ENCODE data around the gene NSA2.
A peak's percentile ranks its signal among the peaks of the same experiment; 100 is the strongest.
"Not testable (repeated sequence)": the region's sequence is repeated elsewhere in the genome, so short reads cannot be mapped to it uniquely, and the experiment has no call there.

Gene NSA2

DNA sequence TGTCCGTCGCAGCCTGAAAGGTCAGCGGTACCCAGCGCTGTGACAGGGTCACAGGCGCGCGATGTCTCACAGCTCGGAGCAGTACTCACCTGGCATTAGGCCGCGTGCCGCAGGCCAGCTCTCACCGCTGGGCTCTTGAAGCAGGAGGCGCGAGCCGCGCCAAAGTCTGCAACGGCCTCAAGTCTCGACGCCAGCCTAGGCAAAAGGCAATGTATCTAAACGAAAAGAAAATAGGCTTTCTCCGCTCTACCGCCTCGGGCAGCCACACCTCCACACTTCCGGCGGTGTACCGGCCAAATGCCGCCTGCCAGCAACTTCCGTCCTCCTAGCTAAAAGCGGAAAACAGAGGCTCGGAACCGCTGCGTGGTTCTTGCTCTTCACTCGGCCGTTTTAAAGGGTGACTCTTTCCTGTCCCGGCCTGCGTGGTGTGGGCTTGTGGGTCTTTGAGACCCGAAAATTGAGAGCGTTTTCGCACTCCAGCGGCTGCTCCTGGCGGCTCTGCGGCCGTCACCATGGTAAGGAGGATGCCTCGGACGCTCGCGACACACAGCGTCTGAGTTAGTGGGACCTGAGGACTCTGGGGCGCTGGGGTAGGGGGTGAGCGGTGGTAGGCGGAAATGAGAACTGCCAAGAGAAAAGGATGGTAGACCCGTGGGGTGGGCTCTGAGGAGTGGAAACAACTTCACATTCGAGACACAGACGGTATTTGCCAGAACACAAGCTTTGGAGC lies at the start of gene NSA2, which contains the start of gene GFM2:
TSS of gene NSA2 (plus strand) at position 401 of the 730 bp plus-strand sequence. CDS start at position 513, 112 bp downstream.
TSS of gene GFM2 (minus strand) at position 269 of the 730 bp plus-strand sequence. CDS start 3,375 bp downstream, outside the sequence.
- peak; percentile 98 for DNase-seq (ENCODE audit: low read depth, low spot score)

DNA sequence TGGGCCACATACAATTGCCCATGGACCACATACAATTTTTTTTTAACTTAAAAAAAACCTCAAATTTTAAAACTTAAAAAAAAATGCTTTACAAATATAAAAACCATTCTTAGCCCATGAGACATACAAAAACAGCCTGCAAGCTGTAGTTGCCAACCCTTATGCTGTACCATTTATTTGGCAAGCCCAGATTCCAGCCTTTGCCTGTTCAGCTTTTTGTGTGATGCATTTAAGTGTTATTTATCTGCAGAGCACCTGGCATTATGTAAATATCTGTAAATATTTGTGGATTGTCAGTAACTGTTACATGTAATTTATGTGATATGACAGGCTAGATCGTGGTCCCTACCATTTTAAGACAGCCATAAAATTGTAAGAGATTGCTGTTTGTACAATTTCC lies 49.5 kb upstream of the NSA2 start:
- no peak for DNase-seq (ENCODE audit: low read depth, low spot score)

DNA sequence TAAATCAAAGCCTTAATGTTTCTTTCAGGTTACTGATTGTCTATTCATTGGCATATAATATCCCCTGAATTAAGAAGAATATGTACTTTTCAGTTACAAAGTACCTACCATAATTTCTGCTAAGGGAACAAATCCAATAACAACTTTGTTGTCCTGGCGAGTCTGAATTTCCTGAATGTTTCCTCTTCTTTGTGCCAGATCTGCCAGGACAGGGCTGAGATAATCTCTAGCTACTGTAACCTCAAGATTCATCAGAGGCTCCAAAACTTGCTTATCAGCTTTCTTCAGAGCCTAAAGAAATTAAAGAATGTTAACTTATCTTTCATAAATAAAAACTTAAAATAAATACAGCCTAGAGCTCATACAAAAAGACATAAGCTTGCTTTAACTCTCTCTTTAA lies 44.8 kb upstream of the NSA2 start:
- no peak for DNase-seq (ENCODE audit: low read depth, low spot score)

DNA sequence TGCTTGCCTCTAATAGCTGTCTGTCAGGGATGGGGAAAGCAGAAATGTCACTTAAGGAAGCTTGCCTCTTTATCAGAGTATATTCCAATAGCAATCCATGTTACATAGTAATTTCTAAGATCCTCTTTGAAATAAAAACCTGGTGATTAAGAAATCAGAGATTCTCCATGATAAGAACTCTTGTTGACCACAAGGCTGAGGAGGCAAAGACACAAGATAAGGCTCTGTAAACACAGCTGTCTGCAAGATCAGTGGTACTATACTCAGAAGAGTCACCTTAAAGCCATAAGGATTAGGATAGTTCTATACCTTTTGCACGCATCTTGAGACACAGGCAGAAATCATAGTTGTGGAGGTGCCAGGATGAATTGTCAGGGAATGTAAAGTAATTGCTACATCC lies 41.7 kb upstream of the NSA2 start:
- DNase-seq (ENCODE audit: low read depth, low spot score): no peak

DNA sequence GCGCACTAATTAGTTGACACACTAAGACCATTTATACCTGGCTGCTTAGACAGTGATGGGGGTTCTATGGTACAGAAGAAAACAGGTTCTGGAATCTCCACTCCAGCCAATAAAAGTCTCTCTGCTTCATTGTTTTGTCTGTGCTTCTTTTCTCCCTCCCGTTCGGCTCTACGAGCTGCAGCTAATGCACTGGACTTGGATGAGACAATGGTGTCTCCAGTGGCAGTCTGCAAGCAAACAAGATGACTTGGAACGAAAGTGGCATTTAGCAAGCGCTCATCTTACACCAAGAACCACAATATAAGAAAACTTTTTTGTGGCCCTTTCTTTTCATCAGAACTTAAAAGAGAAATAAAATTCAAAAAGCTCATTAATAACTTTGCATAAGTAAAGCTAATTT lies 30.3 kb upstream of the NSA2 start:
- DNase-seq (ENCODE audit: low read depth, low spot score): no peak

DNA sequence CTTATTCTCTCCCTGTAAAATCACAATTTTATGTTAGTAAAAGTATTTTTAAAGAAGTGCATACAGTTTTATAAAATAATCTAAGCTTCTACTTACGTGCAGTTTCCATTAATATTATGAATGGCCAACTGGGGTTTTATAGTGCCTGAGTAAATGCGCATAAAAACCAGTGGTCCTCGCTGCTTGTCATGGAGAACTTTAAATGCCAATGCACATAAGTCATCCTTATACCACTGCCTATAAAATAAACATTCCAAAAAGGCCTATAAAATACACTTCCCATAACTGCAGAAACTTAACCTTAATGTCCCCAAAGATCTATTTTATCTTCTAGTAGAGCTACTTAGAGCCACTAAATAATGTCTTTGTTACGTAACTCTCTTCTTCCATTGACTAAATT lies 28.6 kb upstream of the NSA2 start:
- no peak for DNase-seq (ENCODE audit: low read depth, low spot score)

DNA sequence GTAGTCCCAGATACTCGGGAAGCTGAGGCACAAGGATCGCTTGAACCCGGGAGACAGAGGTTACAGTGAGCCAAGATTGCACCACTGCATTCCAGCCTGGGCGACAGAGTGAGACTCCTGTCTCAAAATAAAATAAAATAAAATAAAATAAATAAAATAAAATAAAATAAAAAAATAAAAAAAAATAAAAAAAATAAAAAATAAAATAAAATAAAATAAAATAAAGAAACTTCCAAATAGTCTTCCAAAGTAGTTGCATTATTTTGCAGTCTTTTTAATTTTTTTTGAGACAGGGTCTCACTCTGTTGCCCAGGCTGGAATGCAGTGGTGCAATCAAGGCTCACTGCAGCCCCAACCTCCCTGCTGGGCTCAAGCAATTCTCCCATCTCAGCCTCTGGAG lies 18.3 kb upstream of the NSA2 start:
- DNase-seq (ENCODE audit: low read depth, low spot score): not testable (repeated sequence)

DNA sequence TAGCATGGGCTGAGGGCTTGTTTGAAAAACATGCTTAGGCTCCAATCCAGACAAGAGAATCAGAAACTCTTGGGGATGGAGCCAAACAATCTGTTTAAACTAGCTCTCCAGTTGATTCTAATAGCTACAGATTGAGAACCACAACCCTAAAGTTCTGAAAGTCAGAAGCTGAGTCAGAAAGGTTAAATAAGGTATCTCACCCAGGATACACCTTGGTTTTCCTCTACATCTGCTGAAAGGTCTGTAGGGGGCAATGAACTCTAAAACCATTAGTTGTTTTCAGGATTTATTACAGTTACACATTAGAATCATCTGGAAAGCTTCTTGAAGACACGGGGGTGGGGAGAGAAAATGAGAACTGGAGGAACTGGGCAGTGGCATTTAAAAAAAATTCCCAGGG lies 5.8 kb upstream of the NSA2 start:
- no peak for DNase-seq (ENCODE audit: low read depth, low spot score)

DNA sequence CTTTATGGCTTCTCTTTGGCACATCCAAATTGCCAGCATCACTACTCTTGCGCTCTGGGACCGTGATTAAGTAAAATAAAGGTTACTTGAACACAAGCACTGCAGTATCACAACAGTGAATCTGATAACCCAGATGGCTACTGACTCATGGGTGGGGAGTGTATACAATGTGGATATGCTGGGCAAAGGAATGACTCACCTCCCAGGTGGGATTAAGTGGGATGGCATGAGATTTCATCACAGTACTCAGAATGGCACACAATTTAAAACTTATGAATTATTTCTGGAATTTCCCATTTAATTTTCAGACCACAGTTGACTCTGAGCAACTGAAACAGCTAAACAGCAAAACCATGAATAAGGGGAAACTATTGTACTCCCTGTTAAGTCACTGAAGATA lies 4.5 kb upstream of the NSA2 start:
- no peak for DNase-seq (ENCODE audit: low read depth, low spot score)

DNA sequence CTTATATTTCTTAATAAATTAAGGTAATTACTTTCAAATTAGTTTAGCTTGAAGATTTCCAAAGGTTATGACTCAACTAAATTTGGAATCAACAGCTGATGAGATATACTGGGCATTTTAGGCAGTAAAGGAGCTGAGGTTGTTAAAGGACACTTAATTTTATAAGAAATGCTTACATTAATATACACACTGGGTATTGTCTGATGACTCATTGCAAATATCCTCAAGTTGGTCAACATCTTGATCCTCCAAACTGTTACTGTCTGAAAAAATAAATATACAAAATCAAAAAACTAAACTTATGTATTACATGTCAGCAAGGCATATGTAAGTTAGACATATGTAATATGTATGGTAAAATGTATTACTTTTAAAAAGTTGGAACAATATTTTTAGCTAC lies 3.5 kb upstream of the NSA2 start:
- DNase-seq (ENCODE audit: low read depth, low spot score): no peak

DNA sequence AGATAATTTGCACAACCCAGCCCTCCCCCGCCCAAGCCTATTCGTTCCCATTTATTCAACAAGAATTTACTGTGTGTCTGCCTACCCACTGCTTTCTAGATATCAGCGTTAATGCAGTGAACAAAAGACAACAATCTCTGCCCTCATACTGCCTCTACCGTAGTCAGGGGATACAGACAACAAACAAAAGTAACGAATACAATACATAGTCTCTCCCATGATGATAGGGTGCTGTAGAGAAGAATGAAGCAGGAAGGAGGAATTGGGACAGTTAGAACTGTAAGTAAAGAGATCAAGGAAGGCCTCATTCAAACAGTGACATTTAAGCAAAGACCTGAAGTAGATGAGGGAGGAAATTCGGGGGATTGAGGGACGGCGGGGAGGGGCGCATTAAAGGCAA lies 1.8 kb upstream of the NSA2 start:
- no peak for DNase-seq (ENCODE audit: low read depth, low spot score)

DNA sequence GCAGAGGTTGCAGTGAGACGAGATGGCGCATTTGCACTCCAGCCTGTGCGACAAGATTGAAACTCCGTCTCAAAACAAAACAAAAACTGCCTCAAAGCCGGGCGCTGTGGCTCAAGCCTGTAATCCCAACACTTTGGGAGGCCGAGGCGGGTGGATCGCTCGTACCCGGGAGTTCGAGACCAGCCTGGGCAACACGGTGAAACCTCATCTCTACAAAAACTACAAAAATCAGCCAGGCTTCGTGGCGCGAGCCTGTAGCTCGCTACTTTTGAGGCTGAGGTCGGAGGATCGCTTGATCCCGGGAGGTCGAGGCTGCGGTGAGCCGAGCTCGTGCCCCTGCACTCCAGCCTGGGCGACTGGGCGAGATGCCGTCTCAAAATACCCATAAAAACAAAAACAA lies 1.1 kb upstream of the NSA2 start:
- peak; percentile 19 for DNase-seq (ENCODE audit: low read depth, low spot score)

DNA sequence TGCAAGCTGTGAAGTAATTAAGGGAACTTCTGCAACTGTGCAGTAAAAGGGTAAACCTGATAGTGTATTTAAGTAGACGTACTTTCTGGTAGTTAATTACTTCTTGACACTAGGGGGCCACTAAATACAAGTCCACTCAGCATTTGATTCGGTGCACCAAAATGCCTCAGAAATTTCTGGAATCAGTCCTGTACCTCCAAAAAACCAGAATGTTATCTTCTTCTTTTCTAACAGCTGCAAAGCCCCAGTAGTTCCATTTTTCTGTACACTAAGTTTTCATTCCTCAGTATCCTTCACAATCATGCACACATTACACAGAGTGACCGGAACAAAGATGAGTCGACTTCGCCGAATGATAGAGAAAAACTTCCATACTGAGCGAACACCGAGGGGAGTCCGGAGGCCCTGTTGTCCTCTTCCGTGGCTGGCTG lies 616 bp upstream of the NSA2 start:
- peak; percentile 14 for DNase-seq (ENCODE audit: low read depth, low spot score)

DNA sequence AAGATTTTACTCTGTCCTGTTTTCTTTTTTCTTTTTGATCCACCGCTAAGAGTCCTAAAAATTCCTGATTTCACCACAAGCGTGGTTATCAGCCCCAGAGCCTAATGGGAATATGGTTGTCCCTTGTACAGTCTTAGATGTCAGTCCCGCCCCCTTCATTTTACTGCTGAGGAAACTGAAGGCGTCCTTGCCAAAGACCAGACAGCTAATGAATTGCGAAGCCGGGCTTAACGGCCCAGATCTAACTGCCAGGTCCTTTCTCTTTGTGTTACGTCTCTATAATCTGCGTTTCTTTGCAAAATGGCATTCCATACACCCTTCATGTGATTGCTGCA lies 497 bp downstream of the NSA2 start:
- no peak for DNase-seq (ENCODE audit: low read depth, low spot score)

DNA sequence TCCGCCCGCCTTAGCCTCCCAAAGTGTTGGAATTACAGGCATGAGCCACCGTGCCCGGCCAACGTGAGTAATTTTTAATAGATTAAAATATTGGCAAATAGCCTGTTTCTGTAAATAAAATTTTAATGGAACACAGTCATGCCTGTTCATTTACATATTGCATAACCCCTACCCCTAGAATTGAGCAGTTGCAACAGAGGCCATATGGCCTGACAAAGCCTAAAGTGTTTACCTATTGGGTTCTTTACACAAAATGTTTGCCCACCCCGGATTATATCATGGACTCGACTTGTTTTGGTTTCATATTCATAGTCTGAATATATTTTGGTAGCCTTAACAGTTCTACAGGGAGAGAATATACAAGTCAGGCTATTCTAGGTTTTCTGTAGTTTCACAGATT lies 5.3 kb downstream of the NSA2 start:
- DNase-seq (ENCODE audit: low read depth, low spot score): no peak

DNA sequence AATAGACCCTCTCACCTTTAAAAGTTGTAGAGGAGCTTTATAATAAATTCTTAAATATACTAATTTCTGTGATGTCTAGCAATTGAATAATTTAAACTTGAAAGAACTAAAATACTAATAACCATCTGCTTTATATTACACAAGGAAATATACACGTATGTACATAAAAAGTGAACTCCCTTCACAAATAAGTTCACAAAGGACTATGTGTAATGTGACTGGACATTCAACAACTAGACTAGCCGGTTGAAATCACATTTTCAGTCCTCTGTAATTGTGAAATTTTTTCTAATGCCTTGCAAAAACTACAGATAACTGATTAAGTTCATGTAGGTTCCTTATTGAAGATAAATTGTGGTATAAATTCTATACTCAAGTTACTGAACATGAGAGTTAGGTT lies 11.6 kb downstream of the NSA2 start:
- no peak for DNase-seq (ENCODE audit: low read depth, low spot score)

DNA sequence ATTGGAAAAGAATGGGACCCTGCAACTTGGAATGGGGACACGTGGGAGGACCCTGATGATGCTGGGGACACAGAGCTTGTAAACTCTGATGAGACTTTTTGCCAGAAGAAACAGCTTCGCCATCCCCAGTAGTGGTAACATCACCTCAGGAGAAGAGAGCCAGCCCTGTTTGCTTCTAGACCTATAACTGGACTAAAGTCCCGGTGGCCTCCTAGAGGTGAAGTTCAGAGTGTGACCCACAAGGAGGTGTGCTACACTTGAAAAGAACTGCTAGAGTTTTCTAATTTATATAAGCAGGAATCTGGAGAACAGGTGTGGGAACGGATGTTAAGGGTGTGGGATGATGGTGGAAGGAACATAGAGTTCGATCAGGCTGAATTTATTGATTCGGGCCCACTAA lies 19.8 kb downstream of the NSA2 start:
- no peak for DNase-seq (ENCODE audit: low read depth, low spot score)

DNA sequence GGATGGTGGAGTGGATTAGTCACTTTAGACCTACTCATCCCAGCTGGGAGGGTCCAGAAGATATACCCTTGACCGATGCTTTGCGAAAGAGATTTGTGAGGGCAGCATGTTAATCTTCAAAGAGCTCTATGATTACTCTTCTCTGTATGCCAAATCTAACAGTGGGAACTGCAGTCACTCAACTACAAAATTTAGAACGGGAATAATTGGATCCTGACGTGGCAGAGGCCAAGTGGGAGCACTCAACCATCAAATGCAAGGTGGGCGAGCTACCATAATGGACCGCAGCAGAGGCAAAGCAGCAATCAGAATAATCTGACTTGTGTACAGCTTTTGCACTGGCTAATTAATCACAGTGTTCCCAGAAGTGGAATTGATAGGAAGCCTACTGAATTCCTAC lies 20.4 kb downstream of the NSA2 start:
- DNase-seq (ENCODE audit: low read depth, low spot score): no peak

DNA sequence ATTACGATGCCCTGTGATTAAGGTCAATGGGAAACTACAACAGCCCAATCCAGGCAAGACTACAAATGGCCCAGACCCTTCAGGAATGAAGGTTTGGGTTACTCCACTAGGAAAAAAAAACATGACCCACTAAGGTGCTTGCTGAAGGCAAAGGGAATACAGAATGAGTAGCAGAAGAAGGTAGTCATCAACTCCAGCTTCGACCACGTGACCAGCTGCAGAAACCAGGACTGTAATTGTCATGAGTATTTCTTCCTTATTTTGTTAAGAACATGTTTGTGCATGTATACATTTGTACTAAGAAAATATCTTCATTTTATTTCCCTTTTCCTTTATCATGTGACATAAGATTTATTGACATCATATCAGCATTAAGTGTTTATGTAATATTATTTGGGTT lies 24.6 kb downstream of the NSA2 start:
- DNase-seq (ENCODE audit: low read depth, low spot score): not testable (repeated sequence)

DNA sequence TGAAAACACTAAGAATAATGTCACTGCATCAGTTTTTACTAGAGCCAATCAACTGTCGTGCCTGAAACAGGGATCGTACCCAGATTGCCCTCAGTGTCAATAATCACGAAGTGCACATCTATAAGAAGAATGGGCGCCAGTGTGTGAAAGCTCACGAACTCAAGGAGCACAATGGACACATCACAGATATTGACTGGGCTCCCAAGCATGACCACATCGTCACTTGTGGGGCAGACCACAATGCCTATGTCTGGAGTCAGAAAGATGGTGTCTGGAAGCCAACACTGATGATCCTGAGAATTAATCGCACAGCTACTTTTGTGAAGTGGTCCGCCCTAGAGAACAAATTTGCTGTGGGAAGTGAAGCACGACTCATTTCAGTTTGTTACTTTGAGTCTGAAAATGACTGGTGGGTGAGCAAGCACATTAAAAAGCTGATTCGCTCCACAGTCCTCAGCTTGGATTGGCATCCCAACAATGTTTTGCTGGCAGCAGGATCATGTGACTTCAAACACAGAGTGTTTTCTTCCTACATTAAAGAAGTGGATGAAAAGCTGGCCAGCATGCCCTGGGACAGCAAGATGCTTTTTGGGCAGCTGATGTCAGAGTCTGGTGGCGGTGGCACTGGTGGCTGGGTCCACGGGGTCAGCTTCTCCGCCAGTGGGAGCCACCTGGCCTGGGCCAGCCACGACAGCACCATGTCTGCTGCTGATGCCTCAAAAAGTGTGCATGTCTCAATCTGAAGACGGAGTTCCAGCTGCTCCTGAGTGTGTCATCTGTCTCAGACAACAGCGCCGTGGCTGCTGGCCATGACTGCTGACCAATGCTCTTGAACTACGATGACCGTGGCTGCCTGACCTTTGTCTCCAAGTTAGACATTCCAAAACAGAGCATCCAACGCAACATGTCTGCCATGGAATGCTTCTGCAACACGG lies 32.2 kb downstream of the NSA2 start:
- peak; percentile 10 for DNase-seq (ENCODE audit: low read depth, low spot score)

DNA sequence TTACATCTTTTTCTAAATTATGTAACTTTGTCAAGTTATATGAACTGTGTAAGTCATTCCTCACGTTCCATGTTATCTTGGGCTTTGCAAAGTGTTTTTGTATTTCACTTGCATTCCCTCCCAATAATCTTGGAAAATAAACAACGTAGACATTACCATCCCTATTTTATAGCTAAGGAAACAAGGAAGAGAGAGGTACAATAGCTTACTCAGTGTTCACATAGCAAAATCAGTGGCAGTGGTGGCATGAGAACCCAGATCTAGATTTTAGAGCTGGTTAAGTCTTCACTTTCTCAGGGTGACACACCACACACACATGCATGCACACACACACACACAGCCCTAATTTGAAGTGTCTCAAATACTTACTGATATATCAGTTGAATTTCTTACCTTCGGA lies 34.1 kb downstream of the NSA2 start:
- no peak for DNase-seq (ENCODE audit: low read depth, low spot score)

DNA sequence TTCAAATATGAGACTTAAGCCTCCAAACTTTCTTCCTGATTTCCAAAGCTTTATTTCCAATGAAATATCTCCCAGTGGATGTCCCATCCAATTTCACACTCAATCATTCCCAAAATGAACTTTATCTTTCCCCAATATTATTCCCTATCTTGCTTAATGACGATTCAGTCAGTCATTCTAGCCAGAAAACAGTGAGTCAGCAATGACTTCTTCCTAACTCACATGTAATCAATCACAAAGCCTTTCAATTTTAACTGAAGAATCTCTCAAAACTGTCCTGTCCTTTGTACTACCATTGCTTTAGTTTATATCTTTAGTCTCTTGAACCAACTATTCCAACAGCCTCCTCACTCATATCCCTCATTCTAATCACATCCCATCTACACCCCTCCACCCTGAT lies 34.9 kb downstream of the NSA2 start:
- no peak for DNase-seq (ENCODE audit: low read depth, low spot score)

DNA sequence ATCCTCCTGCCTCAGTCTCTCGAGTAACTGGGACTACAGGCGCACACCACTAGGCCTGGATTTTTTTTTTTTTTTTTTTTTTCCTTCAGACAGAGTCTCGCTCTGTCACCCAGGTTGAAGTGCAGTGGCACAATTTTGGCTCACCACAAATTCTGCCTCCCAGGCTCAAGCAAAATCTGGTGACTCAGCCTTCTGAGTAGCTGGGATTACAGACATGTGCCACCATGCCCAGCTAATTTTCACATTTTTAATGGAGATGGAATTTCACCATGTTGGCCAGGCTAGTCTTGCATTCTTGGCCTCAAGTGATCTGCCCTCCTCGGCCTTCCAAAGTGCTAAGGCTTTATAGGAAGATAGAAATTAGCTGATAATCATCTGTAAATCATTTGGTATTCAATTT lies 43.9 kb downstream of the NSA2 start:
- no peak for DNase-seq (ENCODE audit: low read depth, low spot score)

Data from ELF-1 (cell line).